VCaP (cell line): ENCODE data around the gene SYCE3.

ENCODE experiments used
- H3K27ac ChIP-seq: fragments of 450-650 bp; 2 replicates; pipeline ENCODE4 v1.5.1; 2017
- CTCF ChIP-seq: fragments of 450-650 bp; conservative IDR thresholded peaks from 2 replicates; pipeline ENCODE4 v1.5.1; 2017; ENCODE audit warnings: mild to moderate bottlenecking, moderate library complexity

Gene SYCE3

GRCh38 chr22:50548921-50549790, 13.6 kb downstream of the SYCE3 start:
- no peak for TF ChIP-seq CTCF
- no peak overlapping the region for H3K27ac ChIP-seq

GRCh38 chr22:50548040-50548920, 14.4 kb downstream of the SYCE3 start:
- H3K27ac ChIP-seq, result no peak overlapping the region
- no peak for TF ChIP-seq CTCF

GRCh38 chr22:50547263-50547985, 15.3 kb downstream of the SYCE3 start:
- TF ChIP-seq CTCF, result no peak
- no peak overlapping the region for H3K27ac ChIP-seq

GRCh38 chr22:50546326-50547262, 16.1 kb downstream of the SYCE3 start:
- no peak for TF ChIP-seq CTCF
- no peak overlapping the region for H3K27ac ChIP-seq

GRCh38 chr22:50545522-50546325, 17.0 kb downstream of the SYCE3 start, which contains the start of gene KLHDC7B:
TSS of gene KLHDC7B (plus strand) at chr22:50545899. CDS start at chr22:50546244, 345 bp downstream.
- TF ChIP-seq CTCF, result no peak
- no peak within 1 kb of the TSS for H3K27ac ChIP-seq

- TF ChIP-seq CTCF, result no peak
- no peak overlapping the region for H3K27ac ChIP-seq
Observed at GRCh38 chr22:50544746-50545253, 17.9 kb downstream of the SYCE3 start.
